Measurements from ENCODE around the gene AIG1.
"Not testable (repeated sequence)": the region's sequence is repeated elsewhere in the genome, so short reads cannot be mapped to it uniquely, and the experiment has no call there.

Gene AIG1

DNA sequence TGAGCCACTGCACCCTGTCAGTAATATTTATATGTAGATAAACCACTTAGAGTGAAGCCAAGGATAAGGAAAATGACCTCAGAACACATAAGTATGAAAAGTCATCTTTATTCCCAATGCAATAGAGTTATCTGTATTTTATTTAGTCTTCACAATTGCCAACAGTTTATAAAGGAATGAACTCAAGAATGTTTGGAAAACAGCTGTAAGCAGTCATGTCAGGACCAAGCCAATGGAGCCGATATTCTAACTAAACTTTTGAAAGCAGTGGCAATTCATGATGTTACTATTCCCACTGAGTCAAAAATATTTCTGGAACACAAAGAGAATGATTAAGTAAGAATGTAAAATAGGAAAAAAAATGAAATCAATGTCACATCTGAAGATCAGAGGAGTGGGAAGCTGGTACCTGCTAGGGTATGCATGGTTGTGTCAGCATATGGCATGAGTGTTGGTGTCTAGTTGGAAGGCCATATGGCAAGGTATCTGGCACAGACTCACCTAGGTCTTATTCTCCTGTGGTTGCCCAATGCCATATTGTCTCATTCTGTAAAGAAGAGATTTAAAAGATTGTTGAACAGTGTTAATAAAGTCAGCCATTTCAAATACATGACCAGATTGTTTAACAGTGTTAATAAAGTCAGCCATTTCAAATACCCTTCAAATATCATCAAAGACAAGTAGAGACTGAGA, 271.6 kb downstream of the AIG1 start:
- DNase-seq (ENCODE audit: low read depth): no peak

DNA sequence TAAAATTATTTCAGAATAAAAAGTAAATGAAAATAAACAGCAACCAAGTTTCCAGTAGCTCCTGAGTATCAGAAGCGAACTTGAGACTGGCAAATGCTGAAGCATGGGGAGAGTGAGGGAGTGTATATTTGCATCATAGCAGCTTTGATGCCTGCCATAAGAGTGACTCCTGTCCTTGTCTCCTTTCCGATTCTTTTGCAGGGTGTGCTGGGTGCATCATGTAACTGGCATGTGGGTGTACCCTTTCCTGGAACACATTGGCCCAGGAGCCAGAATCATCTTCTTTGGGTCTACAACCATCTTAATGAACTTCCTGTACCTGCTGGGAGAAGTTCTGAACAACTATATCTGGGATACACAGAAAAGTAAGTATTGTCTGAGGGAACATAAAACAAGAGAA, 272.4 kb downstream of the AIG1 start:
- no peak for DNase-seq (ENCODE audit: low read depth)

DNA sequence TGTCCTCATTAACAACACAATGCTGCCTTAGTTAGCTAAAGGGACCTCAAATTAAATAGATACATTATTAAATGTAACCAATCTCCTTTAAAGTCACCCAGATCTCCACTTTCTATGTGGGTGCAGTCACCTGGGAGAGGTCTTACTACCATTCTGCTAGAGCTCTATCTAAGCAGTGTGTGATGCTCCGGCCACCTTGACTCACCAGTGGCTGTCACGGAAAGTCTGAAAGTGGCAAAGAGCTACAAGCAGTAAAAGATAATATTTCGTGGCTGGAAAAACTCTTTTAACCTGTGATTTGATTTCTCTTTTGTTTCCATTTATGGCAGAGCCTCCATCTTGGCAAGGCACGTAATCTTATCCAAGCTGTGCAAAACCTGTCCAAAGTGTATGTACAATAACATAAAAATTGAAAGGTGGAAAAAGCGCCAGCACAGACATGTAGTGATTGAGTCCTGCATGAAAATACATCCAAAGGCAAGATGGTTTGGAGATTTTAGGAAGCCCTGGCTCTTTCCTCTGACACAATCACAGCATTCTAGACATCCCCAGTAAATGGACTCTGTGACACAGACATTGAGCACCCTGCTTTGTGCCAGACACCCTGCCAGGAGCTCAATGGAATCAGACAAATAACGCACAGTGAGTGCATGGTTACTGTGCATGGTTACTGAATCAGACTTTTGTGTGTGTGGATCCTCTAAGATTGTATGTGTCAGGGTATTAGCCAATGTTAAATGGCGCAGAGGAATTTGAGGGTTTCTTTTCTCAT, 273.2 kb downstream of the AIG1 start:
- peak; percentile 7 for DNase-seq (ENCODE audit: low read depth)

DNA sequence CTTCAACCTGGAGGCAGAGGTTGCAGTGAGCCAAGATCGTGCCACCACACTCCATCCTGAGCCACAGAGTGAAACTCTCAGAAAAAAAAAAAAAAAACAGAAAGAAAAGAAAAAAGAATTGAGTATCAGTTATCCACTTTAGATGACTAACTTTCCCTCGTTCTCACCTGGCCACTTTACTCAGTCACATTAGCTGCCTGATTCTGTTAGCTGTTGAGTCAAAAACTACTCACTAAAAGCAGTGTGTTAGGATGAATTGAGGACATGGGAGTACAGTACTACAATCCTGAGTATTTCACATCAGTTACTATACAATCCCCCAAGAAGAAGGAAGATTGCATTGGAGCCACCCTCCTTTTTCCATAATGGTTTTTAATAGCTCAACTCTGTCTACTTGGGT, 275.2 kb downstream of the AIG1 start:
- DNase-seq (ENCODE audit: low read depth): no peak

DNA sequence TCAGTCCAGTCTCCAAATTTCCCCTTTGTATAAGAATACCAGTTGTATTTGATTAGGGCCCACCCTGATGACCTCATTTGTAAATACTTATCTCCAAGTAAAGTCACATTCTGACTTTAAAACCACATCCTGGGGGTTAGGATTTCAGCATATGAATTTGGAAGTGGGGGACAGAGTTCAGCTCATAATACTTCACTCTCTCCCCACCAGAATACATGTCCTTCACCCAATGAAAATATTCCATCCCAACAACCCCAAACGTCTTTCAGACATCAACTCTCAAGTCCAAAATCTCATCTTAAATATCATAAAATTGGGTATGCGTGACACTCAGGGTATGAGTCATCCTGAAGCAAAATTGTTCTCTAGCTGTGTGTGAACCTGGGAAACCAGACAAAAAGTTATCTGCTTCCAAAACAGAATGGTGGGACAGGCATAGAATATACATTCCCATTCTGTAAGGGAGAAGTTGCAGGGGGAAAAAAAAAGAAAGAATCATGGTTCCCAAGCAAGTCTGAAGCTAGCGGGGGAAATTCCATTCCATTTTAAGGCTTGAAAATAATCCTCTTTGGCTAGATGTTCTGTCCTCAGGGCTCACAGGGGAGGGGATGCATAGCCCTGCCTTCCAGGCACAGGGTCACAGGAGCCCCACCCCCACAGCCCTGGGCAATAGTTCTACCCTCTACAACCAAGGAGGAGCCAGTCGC, 275.9 kb downstream of the AIG1 start:
- no peak for DNase-seq (ENCODE audit: low read depth)

DNA sequence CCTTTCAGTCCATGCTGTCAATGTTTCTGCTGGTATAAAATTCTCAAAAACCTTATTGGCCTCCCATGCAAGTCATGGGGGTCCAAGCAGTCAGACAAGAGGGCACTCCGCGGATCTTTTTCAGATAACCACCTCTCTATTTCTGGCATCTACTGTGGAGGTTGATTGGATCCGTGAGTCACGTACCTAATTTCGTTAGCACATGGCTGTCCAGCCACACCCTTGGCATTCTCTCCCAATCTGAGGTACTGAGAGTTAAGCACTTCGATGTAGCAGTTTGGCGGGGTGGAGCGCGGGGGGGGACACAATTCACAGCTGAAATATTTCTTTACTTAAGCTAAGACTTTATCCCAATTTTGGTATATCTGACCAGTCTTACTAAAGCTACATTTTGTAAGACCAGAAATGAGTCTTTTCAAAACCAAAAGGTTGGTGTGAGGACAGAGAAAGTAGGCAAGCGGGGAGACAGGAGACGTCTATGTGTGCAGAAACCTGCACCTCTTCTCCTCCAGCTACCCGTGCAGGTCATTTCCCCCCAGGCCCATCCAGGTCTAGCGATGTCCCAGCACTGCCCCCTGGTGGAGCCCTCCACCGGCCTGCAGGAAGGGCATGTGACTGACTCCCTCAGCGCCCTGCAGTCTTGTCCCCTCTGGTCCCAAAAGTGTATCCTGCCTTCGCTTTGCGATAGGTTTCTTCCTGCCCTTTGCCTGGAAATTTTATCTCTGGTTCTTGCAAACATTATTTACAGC, 276.7 kb downstream of the AIG1 start:
- peak; percentile 56 for DNase-seq (ENCODE audit: low read depth)

DNA sequence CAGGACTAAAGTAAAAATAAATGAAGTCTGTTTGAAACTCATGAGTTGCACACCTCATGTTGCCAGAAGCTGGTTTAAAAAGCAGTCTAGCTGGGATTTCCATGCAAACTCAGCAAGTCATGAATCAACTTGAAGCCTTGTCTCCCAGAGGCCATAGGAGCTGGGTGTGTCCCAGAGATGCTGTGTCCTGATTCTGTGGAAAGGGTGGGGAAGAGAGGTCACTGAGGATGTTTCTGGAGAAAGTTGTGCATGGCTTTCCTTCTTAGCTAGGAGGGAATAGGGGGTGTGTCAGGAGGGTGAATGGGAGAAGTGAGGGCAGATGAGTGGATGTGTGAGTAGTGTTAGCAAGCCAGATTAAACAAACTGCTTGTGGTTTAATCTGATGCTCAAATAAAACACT, 278.5 kb downstream of the AIG1 start:
- DNase-seq (ENCODE audit: low read depth): no peak

DNA sequence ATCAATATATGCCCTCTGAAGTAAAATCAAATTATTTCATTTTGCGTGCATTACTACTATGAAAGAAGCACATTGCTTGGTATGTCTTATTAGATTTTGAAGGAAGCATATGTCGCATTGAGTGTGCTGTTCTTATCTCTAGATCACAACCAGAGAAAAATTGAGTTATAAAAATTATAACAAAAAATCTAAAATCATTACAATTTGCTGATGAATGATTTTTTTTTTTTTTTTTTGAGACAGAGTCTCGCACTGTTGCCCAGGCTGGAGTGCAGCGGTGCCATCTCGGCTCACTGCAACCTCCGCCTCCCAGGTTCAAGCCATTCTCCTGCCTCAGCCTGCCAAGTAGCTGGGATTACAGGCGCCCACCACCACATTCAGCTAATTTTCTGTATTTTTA, 284.8 kb downstream of the AIG1 start:
- not testable (repeated sequence) for DNase-seq (ENCODE audit: low read depth)

DNA sequence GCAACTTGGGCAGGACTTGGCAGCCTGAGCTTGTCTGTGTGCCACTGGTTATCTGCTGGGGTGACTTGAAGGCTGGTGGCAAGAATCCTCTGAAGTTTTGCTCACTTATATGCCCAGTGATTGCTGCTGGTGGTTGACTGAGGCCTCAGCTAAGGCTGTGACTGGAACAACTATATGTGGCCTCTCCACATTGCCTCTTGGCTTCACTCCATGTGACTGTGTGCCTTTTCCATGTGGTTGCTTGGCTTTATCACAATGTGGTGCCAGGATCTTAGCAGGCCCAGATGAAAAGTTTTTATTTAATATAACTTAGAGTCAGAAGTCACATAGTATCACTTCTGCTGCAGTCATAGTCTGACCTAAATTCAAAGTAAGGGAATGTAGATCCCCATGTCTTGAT, 285.3 kb downstream of the AIG1 start:
- no peak for DNase-seq (ENCODE audit: low read depth)

DNA sequence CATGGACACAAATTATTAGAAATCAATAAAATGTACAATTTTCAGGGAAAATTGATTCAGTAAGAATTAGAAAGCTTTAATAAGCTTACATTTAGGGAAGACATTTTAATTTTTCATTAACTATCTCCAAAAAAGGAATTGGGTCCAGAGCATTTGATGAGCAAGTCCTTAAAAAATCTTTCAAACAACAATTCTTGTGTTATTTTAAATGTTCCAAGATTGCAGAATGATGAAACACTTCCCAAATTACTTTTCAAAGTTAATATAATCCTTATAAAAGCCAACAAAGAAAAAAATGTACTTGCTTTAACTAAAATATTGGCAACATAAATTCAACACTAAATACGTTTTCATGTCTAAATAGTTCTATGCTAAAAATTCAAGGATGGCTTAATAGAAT, 287.8 kb downstream of the AIG1 start:
- no peak for DNase-seq (ENCODE audit: low read depth)

DNA sequence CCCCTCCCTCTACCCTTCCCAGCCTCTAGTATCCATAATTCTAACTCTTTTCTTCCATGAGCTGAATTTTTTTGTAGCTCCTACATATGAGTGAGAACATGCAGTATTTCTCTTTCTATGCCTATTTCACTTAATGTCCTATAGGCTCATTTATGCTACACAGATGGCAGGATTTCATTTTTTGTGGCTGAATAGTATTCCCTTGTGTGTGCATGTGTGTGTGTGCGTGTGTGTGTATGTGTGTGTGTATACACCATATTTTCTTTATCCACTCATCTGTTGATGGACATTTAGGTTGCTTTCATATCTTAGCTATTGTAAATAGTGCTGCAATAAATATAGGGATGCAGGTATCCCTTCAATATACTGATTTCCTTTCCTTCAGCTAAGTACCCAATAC, 288.8 kb downstream of the AIG1 start:
- DNase-seq (ENCODE audit: low read depth): no peak

DNA sequence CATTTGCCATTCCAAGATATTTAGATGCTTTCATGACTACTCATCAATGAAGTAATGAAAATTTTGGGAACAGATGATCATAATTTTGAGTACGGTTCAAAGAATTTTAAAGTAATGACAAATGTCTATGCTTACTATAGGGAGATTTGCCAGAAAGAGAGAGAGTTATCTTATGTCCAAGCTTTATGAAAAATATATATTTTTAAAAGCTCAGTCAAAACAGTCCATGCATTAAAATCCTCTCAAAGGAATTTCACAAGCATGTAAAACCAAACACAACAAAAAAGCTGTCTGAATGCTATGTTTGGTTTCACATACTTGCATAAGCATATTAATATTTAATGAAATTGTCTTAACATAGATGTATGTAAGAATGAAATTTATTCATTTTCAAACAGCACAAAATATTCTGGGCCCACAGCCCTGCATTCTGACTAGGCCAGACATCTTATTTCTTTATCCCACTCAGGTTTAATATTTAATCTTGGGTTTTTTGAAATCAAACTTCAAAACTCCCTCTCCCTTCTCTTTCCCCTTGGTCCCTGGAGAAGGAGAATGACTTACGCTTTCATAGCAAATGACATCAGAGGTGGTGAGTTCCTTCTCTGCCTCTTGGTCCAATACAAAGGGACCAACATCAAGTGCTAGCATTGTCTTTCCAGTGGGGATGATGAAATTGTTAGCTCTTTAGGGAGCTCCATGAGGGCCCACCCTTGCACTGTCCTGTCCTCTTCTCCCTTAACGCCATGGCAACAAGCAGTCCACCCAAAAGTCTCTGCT, 295.6 kb downstream of the AIG1 start:
- DNase-seq (ENCODE audit: low read depth): no peak

DNA sequence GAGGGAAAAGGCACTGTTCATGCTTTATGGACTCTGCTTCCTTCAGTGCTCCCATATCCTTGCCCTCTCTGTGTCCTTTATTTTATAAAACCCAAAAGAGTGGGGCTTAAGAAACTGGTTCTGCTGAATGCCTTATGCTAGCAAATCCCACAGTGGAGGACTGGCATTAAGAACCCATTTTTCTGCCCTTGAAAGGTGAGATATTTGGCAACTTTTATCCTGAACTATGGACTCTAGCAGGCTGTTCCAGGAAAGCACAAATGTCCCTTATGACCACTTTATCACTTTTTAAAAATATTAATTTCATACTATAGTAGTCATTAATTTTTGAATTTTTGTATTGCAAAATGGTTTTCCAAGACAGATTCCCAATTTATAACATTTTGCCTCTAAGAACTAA, 296.5 kb downstream of the AIG1 start:
- DNase-seq (ENCODE audit: low read depth): no peak

DNA sequence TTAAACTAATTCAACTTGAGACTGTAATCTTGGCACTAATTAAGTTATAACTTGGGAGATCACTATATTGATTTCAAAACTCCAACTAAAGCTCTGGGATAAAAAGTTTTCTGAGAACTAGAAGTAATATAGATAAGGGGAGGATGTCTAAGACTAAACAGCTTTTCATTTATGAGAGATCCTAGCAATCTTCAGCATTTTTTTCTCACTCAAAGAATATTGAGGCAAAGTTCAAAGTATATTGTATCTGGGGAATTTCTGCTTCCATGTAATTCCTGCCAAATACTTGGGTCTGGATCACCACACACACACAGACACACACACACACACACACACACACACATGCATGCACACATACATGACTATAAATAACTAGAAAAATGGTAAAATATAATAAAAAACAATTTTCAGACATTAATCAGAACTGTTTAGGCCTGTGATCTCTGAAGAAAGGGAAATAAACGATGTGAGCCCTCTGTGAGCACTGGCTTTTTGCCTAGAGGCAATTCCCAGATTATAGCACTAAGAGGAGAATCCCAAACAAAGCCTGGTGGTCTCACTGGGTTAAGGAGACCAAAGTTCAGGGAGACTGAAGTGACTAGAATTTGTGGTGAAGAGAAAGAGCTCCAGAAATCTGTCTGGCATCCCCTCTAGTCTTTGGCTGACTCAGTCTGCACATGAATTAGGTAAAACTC, 297.0 kb downstream of the AIG1 start:
- no peak for DNase-seq (ENCODE audit: low read depth)

DNA sequence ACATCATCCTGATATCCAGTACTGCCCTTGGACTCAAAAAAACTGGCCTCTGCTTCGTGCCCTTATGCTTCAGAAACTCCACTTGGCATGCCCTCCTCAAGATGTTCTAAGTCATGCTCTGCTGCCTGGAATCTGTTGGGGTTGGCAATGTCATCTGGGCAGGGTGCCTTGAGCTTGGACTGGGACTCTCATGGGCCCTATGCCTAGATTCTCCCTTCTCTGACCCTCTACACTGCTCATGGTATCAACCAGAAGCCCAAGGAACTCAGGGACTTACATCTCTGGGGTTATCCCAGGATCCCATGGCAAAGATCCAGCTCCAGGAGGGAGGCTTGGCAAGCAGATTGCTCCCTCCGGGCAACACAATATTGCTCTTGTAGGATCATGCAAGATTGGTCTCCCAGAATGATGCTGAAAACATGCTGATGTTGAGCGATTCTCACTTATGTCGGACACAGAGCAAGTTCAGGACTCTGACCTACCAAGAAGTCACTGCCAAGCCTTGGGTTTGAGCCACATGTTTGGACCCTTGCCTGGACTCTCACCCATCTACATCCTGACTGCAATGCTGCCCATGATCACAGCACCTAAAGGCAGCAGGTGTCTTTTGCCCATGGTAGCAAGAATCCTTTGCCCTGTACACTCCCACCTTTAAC, 301.0 kb downstream of the AIG1 start:
- no peak for DNase-seq (ENCODE audit: low read depth)

DNA sequence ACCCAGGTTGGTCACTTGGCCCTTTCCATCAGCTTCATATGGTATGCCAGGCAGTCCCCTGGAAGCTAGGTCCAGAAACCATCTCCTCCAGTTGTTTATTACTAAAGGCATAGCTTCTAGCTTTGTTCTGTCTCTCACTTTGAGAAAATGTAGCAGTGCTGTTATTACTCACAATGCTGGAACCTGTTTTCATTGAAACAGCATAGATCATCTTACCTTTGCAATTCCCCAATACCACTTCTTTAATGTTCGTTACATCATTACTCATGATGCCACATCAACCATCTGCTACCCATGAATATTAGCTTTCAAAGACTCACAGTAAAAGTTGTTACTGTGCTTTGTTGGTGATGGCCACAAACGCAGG, 301.5 kb downstream of the AIG1 start:
- DNase-seq (ENCODE audit: low read depth): no peak

DNA sequence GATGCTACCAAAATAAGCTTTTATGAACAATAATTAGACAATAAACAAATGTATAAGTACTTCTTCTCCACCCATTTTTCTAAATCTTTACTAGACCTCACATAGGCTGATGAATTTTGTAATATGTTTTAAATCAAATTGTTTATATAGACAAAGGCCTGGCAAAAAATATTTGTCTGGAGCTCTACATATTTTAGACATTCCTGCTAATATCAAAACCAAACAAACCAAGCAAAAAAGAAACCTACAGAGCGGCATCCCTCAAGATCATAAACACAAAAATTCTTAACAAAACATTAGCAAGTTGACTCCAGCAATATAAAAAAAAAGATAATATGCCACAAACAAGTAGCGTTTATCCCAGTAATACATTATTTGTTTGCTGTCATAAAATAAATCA, 302.6 kb downstream of the AIG1 start:
- no peak for DNase-seq (ENCODE audit: low read depth)

DNA sequence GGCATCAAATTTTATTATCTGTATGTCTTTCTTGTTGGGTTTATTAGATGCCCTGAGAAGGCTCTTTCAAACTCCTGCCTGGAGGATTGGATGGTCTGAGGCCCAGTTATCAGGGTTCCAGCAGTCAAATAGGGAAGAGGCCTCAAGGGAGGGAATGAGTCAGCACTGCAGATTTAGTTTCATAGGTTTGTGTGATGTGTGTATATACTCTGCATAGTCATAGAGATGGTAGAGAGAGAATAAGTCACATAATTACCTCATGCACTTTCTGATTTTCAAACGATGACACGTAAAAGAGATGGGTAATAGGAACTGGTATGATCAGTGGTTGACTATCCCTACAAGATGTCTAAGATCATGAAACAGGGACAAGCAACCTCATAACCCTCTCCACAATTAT, 307.7 kb downstream of the AIG1 start:
- DNase-seq (ENCODE audit: low read depth): no peak

DNA sequence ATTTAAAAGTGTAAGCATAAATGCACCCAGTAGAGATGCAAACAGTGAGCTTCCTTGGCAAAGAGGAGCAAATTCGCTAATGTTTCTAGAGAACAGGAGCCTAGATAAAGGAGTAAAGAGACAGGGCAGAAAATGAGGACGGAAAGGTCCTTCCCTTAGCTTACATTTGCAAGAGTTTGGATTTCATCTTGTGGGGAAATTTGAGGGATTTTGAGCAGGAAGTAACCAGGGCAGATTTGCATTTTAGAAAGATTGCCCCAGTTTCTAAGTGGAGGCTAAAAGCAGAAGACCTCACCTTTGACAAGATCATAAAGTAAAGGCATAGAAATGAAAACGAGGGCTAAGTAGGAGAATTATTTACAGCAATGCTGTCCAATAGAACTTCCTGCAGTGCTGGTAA, 309.3 kb downstream of the AIG1 start:
- DNase-seq (ENCODE audit: low read depth): no peak

DNA sequence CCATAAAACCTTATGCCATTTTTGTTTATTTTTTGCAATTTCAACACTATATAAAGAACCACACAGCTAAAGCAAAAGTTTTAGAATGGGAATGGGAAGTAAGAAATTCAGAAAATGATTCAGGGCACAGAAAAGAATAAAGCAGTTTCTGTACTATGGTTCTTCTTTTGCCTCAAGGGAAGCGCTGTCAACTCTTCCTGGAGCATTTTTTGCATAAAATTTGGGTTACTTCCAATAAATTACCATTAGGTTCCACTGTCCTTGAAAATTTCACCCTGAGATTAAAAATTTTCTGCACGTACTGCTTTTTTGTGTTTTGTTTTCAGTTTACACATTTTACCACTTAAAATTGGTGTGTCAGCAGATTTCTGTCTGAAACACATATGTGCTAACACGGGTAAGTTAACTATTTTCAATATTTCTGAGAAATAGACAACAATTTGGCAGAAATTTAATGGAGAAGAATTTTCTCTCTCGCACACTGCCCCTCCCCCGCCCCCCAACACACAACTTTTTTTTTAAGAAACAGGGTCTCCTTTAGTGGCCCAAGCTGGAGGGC, 310.2 kb downstream of the AIG1 start:
- DNase-seq (ENCODE audit: low read depth): no peak
